GM12874 (cell line): ENCODE results near the gene EMC7.

Experiments used
- CTCF ChIP-seq: IDR thresholded peaks from 2 replicates; pipeline ENCODE4 v1.5.1; 2011; ENCODE audit warnings: low read depth, mild to moderate bottlenecking, control low read depth, low read length, moderate library complexity; ENCODE audit not compliant: insufficient read depth

EMC7 gene

GRCh38 chr15:34043813-34044212, 57.8 kb downstream of the EMC7 start:
- TF ChIP-seq CTCF, result no peak

- TF ChIP-seq CTCF, result no peak
Observed at GRCh38 chr15:34043391-34043790, 58.3 kb downstream of the EMC7 start.

- TF ChIP-seq CTCF, result no peak
Observed at GRCh38 chr15:34039790-34040113, 61.9 kb downstream of the EMC7 start.

- TF ChIP-seq CTCF, result no peak
Observed at GRCh38 chr15:34038871-34039789, 62.5 kb downstream of the EMC7 start, which contains the start of gene AVEN. Gene AVEN (minus strand): TSS chr15:34039204. CDS start chr15:34039046, 158 bp downstream.

- no peak for TF ChIP-seq CTCF
Observed at GRCh38 chr15:34038023-34038870, 63.4 kb downstream of the EMC7 start.
